ENCODE results near the gene NPBWR2. TPM values are rescaled to one million over a fixed set of nuclear protein-coding genes. Genes with fewer than 3 reads are reported as not detected.
A peak's percentile ranks its signal among the peaks of the same experiment; 100 is the strongest.

NPBWR2 gene
- total and polyA plus RNA-seq, 2 donors (not counting 1 experiment from before 2014, with no cell fraction given) = not detected

- Histone ChIP-seq H3K4me2 (ENCODE audit: extremely low read depth, insufficient read depth, low read length) (no peak overlapping the region), H3K27ac (ENCODE audit: insufficient read depth, low read length) (no peak overlapping the region), H3K79me2 (ENCODE audit: control insufficient read depth, insufficient read depth, low read length) (no peaks in the 10 kb centered on the region), H3K4me1 (ENCODE audit: control insufficient read depth, extremely low read depth, insufficient read depth, low read length) (no peaks in the 10 kb centered on the region), H3K4me3 (replicated peaks in 1 of 4; ENCODE audit: control extremely low read depth in 1 of 4, insufficient read depth in 1 of 4, low read depth in 3 of 4, low read length in 4 of 4) (no peak overlapping the region), H3K27me3 (ENCODE audit: control insufficient read depth, insufficient read depth, low read length) (peaks cover 29% of the 10 kb centered on the region), H3K9me3 (ENCODE audit: control insufficient read depth, insufficient read depth, low read depth, low read length) (no peaks in the 10 kb centered on the region), H2AFZ (ENCODE audit: low read length) (no peak overlapping the region), H3K9ac (ENCODE audit: insufficient read depth, low read length) (no peak overlapping the region), H4K20me1 (ENCODE audit: control insufficient read depth, extremely low read depth, insufficient read depth, low read length) (no peaks in the 10 kb centered on the region), H3K36me3 (ENCODE audit: control insufficient read depth, insufficient read depth, low read length) (no peaks in the 10 kb centered on the region)
- no peak for DNase-seq (ENCODE audit: low read depth in 2 of 2)
- peak; percentile 41 to 44 for TF ChIP-seq CTCF (conservative IDR thresholded peaks at IDR 0.05 in 1 of 2, IDR thresholded peaks at IDR 0.05 in 1 of 2; ENCODE audit: low read depth in 1 of 2, low read length in 2 of 2)
- peak; percentile 79 for TF ChIP-seq EZH2 (IDR thresholded peaks at IDR 0.05; ENCODE audit: low read length, missing control alignments)
Observed at GRCh38 chr20:64101731-64102621, 5.4 kb downstream of the NPBWR2 start.

GRCh38 chr20:64100946-64101688 lies 6.2 kb downstream of the NPBWR2 start:
- Histone ChIP-seq H3K4me2 (ENCODE audit: extremely low read depth, insufficient read depth, low read length) (no peak overlapping the region), H3K9me3 (ENCODE audit: control insufficient read depth, insufficient read depth, low read depth, low read length) (no peaks in the 10 kb centered on the region), H3K9ac (ENCODE audit: insufficient read depth, low read length) (no peak overlapping the region), H3K27ac (ENCODE audit: insufficient read depth, low read length) (no peak overlapping the region), H3K36me3 (ENCODE audit: control insufficient read depth, insufficient read depth, low read length) (no peaks in the 10 kb centered on the region), H3K4me1 (ENCODE audit: control insufficient read depth, extremely low read depth, insufficient read depth, low read length) (no peaks in the 10 kb centered on the region), H3K27me3 (ENCODE audit: control insufficient read depth, insufficient read depth, low read length) (peaks cover 29% of the 10 kb centered on the region), H2AFZ (ENCODE audit: low read length) (no peak overlapping the region), H4K20me1 (ENCODE audit: control insufficient read depth, extremely low read depth, insufficient read depth, low read length) (no peaks in the 10 kb centered on the region), H3K79me2 (ENCODE audit: control insufficient read depth, insufficient read depth, low read length) (no peaks in the 10 kb centered on the region), H3K4me3 (replicated peaks in 1 of 4; ENCODE audit: control extremely low read depth in 1 of 4, insufficient read depth in 1 of 4, low read depth in 3 of 4, low read length in 4 of 4) (no peak overlapping the region)
- DNase-seq (ENCODE audit: low read depth in 2 of 2) = no peak
- TF ChIP-seq EZH2 (IDR thresholded peaks at IDR 0.05; ENCODE audit: low read length, missing control alignments) (no peak), CTCF (conservative IDR thresholded peaks at IDR 0.05 in 1 of 2, IDR thresholded peaks at IDR 0.05 in 1 of 2; ENCODE audit: low read depth in 1 of 2, low read length in 2 of 2) (no peak)

GRCh38 chr20:64100566-64100888 lies 6.8 kb downstream of the NPBWR2 start:
- no peak for DNase-seq (ENCODE audit: low read depth in 2 of 2)
- H4K20me1 ChIP-seq (ENCODE audit: control insufficient read depth, extremely low read depth, insufficient read depth, low read length) = no peaks in the 10 kb centered on the region
- peaks cover 29% of the 10 kb centered on the region for H3K27me3 ChIP-seq (ENCODE audit: control insufficient read depth, insufficient read depth, low read length)
- no peaks in the 10 kb centered on the region for H3K36me3 ChIP-seq (ENCODE audit: control insufficient read depth, insufficient read depth, low read length)
- TF ChIP-seq EZH2 (IDR thresholded peaks at IDR 0.05; ENCODE audit: low read length, missing control alignments) (no peak), CTCF (conservative IDR thresholded peaks at IDR 0.05 in 1 of 2, IDR thresholded peaks at IDR 0.05 in 1 of 2; ENCODE audit: low read depth in 1 of 2, low read length in 2 of 2) (no peak)
- H3K4me3 ChIP-seq (replicated peaks in 1 of 4; ENCODE audit: control extremely low read depth in 1 of 4, insufficient read depth in 1 of 4, low read depth in 3 of 4, low read length in 4 of 4) = no peak overlapping the region
- no peak overlapping the region for H3K4me2 ChIP-seq (ENCODE audit: extremely low read depth, insufficient read depth, low read length)
- no peaks in the 10 kb centered on the region for H3K9me3 ChIP-seq (ENCODE audit: control insufficient read depth, insufficient read depth, low read depth, low read length)
- H3K79me2 ChIP-seq (ENCODE audit: control insufficient read depth, insufficient read depth, low read length) = no peaks in the 10 kb centered on the region
- no peak overlapping the region for H3K9ac ChIP-seq (ENCODE audit: insufficient read depth, low read length)
- no peak overlapping the region for H3K27ac ChIP-seq (ENCODE audit: insufficient read depth, low read length)
- no peak overlapping the region for H2AFZ ChIP-seq (ENCODE audit: low read length)
- no peaks in the 10 kb centered on the region for H3K4me1 ChIP-seq (ENCODE audit: control insufficient read depth, extremely low read depth, insufficient read depth, low read length)
